Measurements from ENCODE around the gene RAB33A. TPM values are rescaled to one million over a fixed set of nuclear protein-coding genes. Genes with fewer than 3 reads are reported as not detected.

The RAB33A gene
- total and polyA plus RNA-seq, 2 donors: 7.7 to 9.9 TPM

Other genes with a start within 250 kb of the RAB33A start
- gene BCORL1, start 189.3 kb upstream of the RAB33A start, total RNA-seq: 1.0 TPM
- 2.0 TPM for gene BCORL1, start 189.3 kb upstream of the RAB33A start, polyA plus RNA-seq
- 9.1 TPM for gene ELF4, start 61.5 kb upstream of the RAB33A start, total RNA-seq
- gene ELF4, start 61.5 kb upstream of the RAB33A start, polyA plus RNA-seq: 7.2 TPM
- 30.3 TPM for gene AIFM1, start 6.1 kb upstream of the RAB33A start, total RNA-seq
- 29.3 TPM for gene AIFM1, start 6.1 kb upstream of the RAB33A start, polyA plus RNA-seq
- 3.2 TPM for gene ZNF280C, start 96.9 kb downstream of the RAB33A start, total RNA-seq
- gene ZNF280C, start 96.9 kb downstream of the RAB33A start, polyA plus RNA-seq: 2.4 TPM
- 11.9 TPM for gene SLC25A14, start 168.0 kb downstream of the RAB33A start, total RNA-seq
- gene SLC25A14, start 168.0 kb downstream of the RAB33A start, polyA plus RNA-seq: 23.7 TPM
- gene GPR119, start 213.7 kb downstream of the RAB33A start, total RNA-seq: not detected
- not detected for gene GPR119, start 213.7 kb downstream of the RAB33A start, polyA plus RNA-seq
- 45.9 TPM for gene RBMX2, start 230.0 kb downstream of the RAB33A start, total RNA-seq
- gene RBMX2, start 230.0 kb downstream of the RAB33A start, polyA plus RNA-seq: 33.8 TPM

Data from thymus (tissue), 2 donors.